Stimulated activated CD4-positive, alpha-beta T cell treated with anti-CD3 and anti-CD28 coated beads, TNF-alpha, amount 100 ng/mL, for 24 hours (primary cell): ENCODE measurements around the gene ZNF667.

Experiments
- DNase-seq, 3 experiments: peaks; one replicate each; pipeline ENCODE4 v3.0.0-alpha.2; 2020; ENCODE audit warnings: low read depth in 3 of 3

The ZNF667 gene

GRCh38 chr19:56393119-56394012, 83.8 kb downstream of the ZNF667 start, which contains the start of gene ZNF582:
ZNF582 (minus strand) TSS chr19:56393534; CDS start chr19:56391752, 1,782 bp downstream.
- peak; percentile 75 to 89 (median 86) for DNase-seq
